ENCODE results near the gene RTL10.

DNA sequence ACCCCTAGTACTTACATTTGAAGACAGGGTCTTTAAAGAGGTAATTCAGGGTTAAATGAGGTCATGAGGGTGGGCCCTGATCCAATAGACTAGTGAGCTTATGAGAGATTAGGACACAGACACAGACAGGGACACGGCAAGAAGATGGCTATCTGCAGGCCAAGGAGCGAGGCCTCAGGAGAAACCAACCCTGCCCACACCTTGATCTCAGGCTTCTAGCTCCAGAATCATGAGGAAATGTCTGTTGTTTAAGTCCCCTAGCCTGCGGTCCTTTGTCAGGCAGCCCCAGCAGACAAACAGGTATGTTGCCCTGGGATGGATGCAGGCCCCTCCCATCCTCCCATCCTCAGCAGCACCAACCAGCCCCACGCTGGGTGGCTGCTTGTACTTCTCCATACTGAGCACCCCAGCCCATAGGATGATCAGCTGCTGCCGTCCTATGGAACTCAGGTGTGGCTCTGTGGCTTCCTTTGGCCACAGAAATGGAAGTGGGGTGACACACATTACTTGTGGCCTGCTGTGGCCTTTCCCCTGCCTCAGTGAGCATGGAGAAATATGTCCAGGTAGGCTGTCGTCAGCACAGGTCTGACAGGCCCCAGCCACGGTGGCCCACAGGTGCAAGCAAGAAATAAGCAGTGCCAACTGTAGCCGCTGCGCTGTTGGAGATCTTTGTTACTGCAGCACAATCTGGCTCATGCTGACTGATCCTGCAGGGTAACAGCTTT, 7.9 kb downstream of the RTL10 start:
- TF ChIP-seq, protein P1, sequence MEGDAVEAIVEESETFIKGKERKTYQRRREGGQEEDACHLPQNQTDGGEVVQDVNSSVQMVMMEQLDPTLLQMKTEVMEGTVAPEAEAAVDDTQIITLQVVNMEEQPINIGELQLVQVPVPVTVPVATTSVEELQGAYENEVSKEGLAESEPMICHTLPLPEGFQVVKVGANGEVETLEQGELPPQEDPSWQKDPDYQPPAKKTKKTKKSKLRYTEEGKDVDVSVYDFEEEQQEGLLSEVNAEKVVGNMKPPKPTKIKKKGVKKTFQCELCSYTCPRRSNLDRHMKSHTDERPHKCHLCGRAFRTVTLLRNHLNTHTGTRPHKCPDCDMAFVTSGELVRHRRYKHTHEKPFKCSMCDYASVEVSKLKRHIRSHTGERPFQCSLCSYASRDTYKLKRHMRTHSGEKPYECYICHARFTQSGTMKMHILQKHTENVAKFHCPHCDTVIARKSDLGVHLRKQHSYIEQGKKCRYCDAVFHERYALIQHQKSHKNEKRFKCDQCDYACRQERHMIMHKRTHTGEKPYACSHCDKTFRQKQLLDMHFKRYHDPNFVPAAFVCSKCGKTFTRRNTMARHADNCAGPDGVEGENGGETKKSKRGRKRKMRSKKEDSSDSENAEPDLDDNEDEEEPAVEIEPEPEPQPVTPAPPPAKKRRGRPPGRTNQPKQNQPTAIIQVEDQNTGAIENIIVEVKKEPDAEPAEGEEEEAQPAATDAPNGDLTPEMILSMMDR (IDR thresholded peaks at IDR 0.05) = no peak
- no peak for TF ChIP-seq EZH2 (IDR thresholded peaks at IDR 0.05; ENCODE audit: borderline replicate concordance, insufficient read depth, low read depth, low read length, poor library complexity, severe bottlenecking)

Data from B cell (primary cell).